B cell (primary cell): ENCODE results near the gene ARAP2. TPM values are rescaled to one million over a fixed set of nuclear protein-coding genes. Genes with fewer than 3 reads are reported as not detected.

ENCODE experiments used
- ATAC-seq: fragments of 200-7000 bp; cut with Tn5 transposase; one replicate; pipeline ENCODE4 v1.10.0; 2021; ENCODE audit warnings: low read depth, mild to moderate bottlenecking, moderate number of reproducible peaks, moderate library complexity
- CTCF ChIA-PET: fragments of 350-600 bp; sonication (Branson Sonifier 250); formaldehyde crosslinking; loops from one replicate; lab custom pipeline; 2021; ENCODE audit warnings: antibody characterized with exemption, inconsistent platforms; lab: Charles Lee
- POLR2A ChIA-PET: fragments of 350-600 bp; sonication (Branson Sonifier 250); formaldehyde crosslinking; loops from one replicate; lab custom pipeline; 2021; ENCODE audit warnings: antibody characterized with exemption; lab: Charles Lee
- DNase-seq: peaks from one replicate; pipeline ENCODE4 v3.0.0; 2013
- H2AFZ ChIP-seq: 2 replicates; pipeline ENCODE4 v1.6.1; 2012; ENCODE audit warnings: mild to moderate bottlenecking, low read depth, low read length; ENCODE audit not compliant: insufficient read depth, poor library complexity, severe bottlenecking
- H3K27ac ChIP-seq, 2 donors: 1 replicate in 1 of 2; 2 replicates in 1 of 2; pipeline ENCODE4 v1.5.1; 2012 to 2013; ENCODE audit warnings: low read length in 2 of 2, mild to moderate bottlenecking in 2 of 2, moderate library complexity in 1 of 2
- H3K27me3 ChIP-seq, 4 experiments: fragments of 200-600 bp in 1 of 4; sonication (generic) in 1 of 4; replicated peaks in 1 of 4; 1 replicate in 2 of 4; 2 replicates in 2 of 4; pipeline versions ENCODE4 v1.6.1 to v1.7.0; 2013 to 2016; ENCODE audit warnings: low read length in 3 of 4, mild to moderate bottlenecking in 2 of 4, mixed read lengths in 1 of 4, moderate library complexity in 1 of 4; ENCODE audit not compliant: insufficient read depth in 4 of 4, control insufficient read depth in 3 of 4; ENCODE audit errors: control extremely low read depth in 1 of 4
- H3K36me3 ChIP-seq, 2 experiments: replicated peaks in 1 of 2; 1 replicate in 1 of 2; 2 replicates in 1 of 2; pipeline versions ENCODE4 v1.6.1 to v1.7.1; 2013; ENCODE audit warnings: low read length in 1 of 2; ENCODE audit not compliant: insufficient read depth in 2 of 2, control insufficient read depth in 1 of 2; ENCODE audit errors: control extremely low read depth in 1 of 2, extremely low read depth in 1 of 2
- H3K4me1 ChIP-seq, 2 donors: fragments of 200-600 bp in 1 of 2; sonication (generic) in 1 of 2; 1 replicate in 1 of 2; 2 replicates in 1 of 2; pipeline versions ENCODE4 v1.5.1 to v1.6.1; 2013 to 2017; ENCODE audit warnings: low read length in 2 of 2; ENCODE audit not compliant: control insufficient read depth in 2 of 2, insufficient read depth in 2 of 2
- H3K4me2 ChIP-seq: replicated peaks from 2 replicates; pipeline ENCODE3; 2012; ENCODE audit warnings: mild to moderate bottlenecking, low read depth, low read length; ENCODE audit not compliant: poor library complexity, severe bottlenecking
- H3K4me3 ChIP-seq, 5 experiments: fragments of 200-600 bp in 1 of 5; sonication (generic) in 1 of 5; 1 replicate in 3 of 5; 2 replicates in 2 of 5; pipeline versions ENCODE4 v1.5.1 to v1.7.0; 2011 to 2016; ENCODE audit warnings: low read length in 4 of 5, mild to moderate bottlenecking in 4 of 5, low read depth in 2 of 5, control low read depth in 1 of 5, moderate library complexity in 1 of 5; ENCODE audit not compliant: insufficient read depth in 1 of 5; ENCODE audit errors: control extremely low read depth in 1 of 5, extremely low read depth in 1 of 5
- H3K79me2 ChIP-seq: fragments of 200-600 bp; sonication (generic); one replicate; pipeline ENCODE4 v1.6.0; 2016; ENCODE audit warnings: low read length; ENCODE audit not compliant: control insufficient read depth, insufficient read depth
- H3K9ac ChIP-seq: fragments of 200-600 bp; sonication (generic); 2 replicates; pipeline ENCODE4 v1.6.1; 2017; ENCODE audit warnings: mild to moderate bottlenecking, low read length, moderate library complexity
- H3K9me3 ChIP-seq, 3 donors: one replicate each; pipeline versions ENCODE4 v1.6.1 to v1.7.1; 2013; ENCODE audit warnings: low read length in 2 of 3; ENCODE audit not compliant: control insufficient read depth in 2 of 3, insufficient read depth in 1 of 3; ENCODE audit errors: control extremely low read depth in 1 of 3
- H4K20me1 ChIP-seq: 2 replicates; pipeline ENCODE4 v1.6.0; 2012; ENCODE audit warnings: mild to moderate bottlenecking, low read length; ENCODE audit not compliant: insufficient read depth, control insufficient read depth, poor library complexity, severe bottlenecking
- H3K27ac Mint-ChIP-seq: one replicate; pipeline ENCODE4 v1.8.0; 2021; ENCODE audit warnings: mixed read lengths
- H3K27me3 Mint-ChIP-seq: one replicate; pipeline ENCODE4 v1.8.0; 2021; ENCODE audit warnings: mixed read lengths
- H3K4me1 Mint-ChIP-seq: one replicate; pipeline ENCODE4 v1.8.0; 2021; ENCODE audit warnings: mixed read lengths
- H3K4me3 Mint-ChIP-seq: one replicate; pipeline ENCODE4 v1.8.0; 2021; ENCODE audit warnings: mixed read lengths
- H3K9me3 Mint-ChIP-seq: one replicate; pipeline ENCODE4 v1.8.0; 2022; ENCODE audit warnings: mixed read lengths; ENCODE audit not compliant: insufficient read depth
- CTCF ChIP-seq: fragments of 200-600 bp; IDR thresholded peaks from one replicate; pipeline ENCODE4 v1.8.0; 2022; ENCODE audit warnings: antibody characterized with exemption, mild to moderate bottlenecking
- EZH2 ChIP-seq: IDR thresholded peaks from 2 replicates; pipeline ENCODE4 v1.6.1; 2012; ENCODE audit warnings: borderline replicate concordance, low read depth, mild to moderate bottlenecking, moderate library complexity, low read length; ENCODE audit not compliant: insufficient read depth, poor library complexity, severe bottlenecking
- WGBS: methylation state at CpG from one replicate; pipeline ENCODE4 v1.1.5; 2013; ENCODE audit warnings: missing lambda C conversion rate; ENCODE audit not compliant: insufficient coverage; 5-methylcytosine and 5-hydroxymethylcytosine counted together
- intact Hi-C: fragments of 100-400 bp; cut with micrococcal nuclease; formaldehyde crosslinking; loops from one replicate; pipeline ENCODE4 v1.10.0; 2022
- polyA plus RNA-seq: library from polyadenylated mRNA; depleted of rRNA; stranded (reverse); fragments of >200 nt; gene quantifications from 2 replicates; pipeline ENCODE4 v1.2.3, GENCODE V29; 2012
- total RNA-seq, 2 donors: library from RNA; stranded (reverse); fragments of 120-200 nt in 1 of 2; gene quantifications; 1 replicate in 1 of 2; 2 replicates in 1 of 2; pipeline versions ENCODE4 v1.2.3 to v1.2.4, GENCODE V29; 2013 to 2022

ARAP2 gene
- total and polyA plus RNA-seq, 2 donors (not counting 1 experiment from before 2014, with no cell fraction given), result 13.2 to 88.0 TPM

- H3K9me3 ChIP-seq, result no peaks in the 10 kb centered on the region
- no peak for ATAC-seq
- peaks cover 0 to 2% of the 10 kb centered on the region in 2 donors for H3K4me1 ChIP-seq
- WGBS, result no CpG with 5 or more reads among the region's 4 CpGs
- ChIA-PET CTCF (no interaction called here), POLR2A (no interaction called here)
- H3K79me2 ChIP-seq, result no peaks in the 10 kb centered on the region
- Mint-ChIP-seq H3K27me3 (no peaks in the 10 kb centered on the region), H3K4me1 (peaks cover 9% of the 10 kb centered on the region), H3K27ac (no peak overlapping the region), H3K9me3 (no peaks in the 10 kb centered on the region), H3K4me3 (no peak overlapping the region)
- no peak overlapping the region for H3K9ac ChIP-seq
- no peaks in the 10 kb centered on the region for H3K36me3 ChIP-seq
- no peak overlapping the region for H3K4me2 ChIP-seq
- H4K20me1 ChIP-seq, result no peaks in the 10 kb centered on the region
- TF ChIP-seq CTCF, result no peak
- no peak for TF ChIP-seq EZH2
- H3K4me3 ChIP-seq, result no peak overlapping the region
- H3K27ac ChIP-seq, result no peak overlapping the region
- H3K27me3 ChIP-seq, result no peaks in the 10 kb centered on the region
- H2AFZ ChIP-seq, result no peak overlapping the region
- intact Hi-C loops, result no loop called here
- peak; percentile 20 for DNase-seq
Measured at GRCh38 chr4:36269101-36269500, 24.8 kb upstream of the ARAP2 start.

- no peak for ATAC-seq
- intact Hi-C loops, result no loop called here
- no peak for DNase-seq
- ChIA-PET CTCF (interaction anchor here (0.5 to 1.1 kb wide), 2 partner anchors 92 to 131 kb away, joined by 3 read pairs; no protein-coding TSS in a partner anchor), POLR2A (interaction anchor here (0.6 kb wide), 1 partner anchor 36 kb away, joined by 3 read pairs; no protein-coding TSS in a partner anchor)
- no CpG with 5 or more reads among the region's 2 CpGs for WGBS
- no peaks in the 10 kb centered on the region for H3K27me3 Mint-ChIP-seq
- no peak overlapping the region for H3K27ac Mint-ChIP-seq
- Histone ChIP-seq H3K4me2 (no peak overlapping the region), H3K9ac (no peak overlapping the region), H3K79me2 (no peaks in the 10 kb centered on the region), H3K27me3 (no peaks in the 10 kb centered on the region), H2AFZ (no peak overlapping the region), H3K9me3 (no peaks in the 10 kb centered on the region), H3K4me1 (peaks cover 0 to 2% of the 10 kb centered on the region in 2 donors), H3K27ac (no peak overlapping the region), H4K20me1 (no peaks in the 10 kb centered on the region), H3K4me3 (no peak overlapping the region), H3K36me3 (no peaks in the 10 kb centered on the region)
- TF ChIP-seq EZH2, result no peak
- TF ChIP-seq CTCF, result no peak
- H3K9me3 Mint-ChIP-seq, result no peaks in the 10 kb centered on the region
- H3K4me3 Mint-ChIP-seq, result no peak overlapping the region
- peaks cover 9% of the 10 kb centered on the region for H3K4me1 Mint-ChIP-seq
Measured at GRCh38 chr4:36267486-36268268, 23.4 kb upstream of the ARAP2 start.
